LNCAP (cell line): ENCODE results near the gene PROKR2.

Experiments used
- CTCF ChIP-seq: fragments of 450-650 bp; IDR thresholded peaks from 2 replicates; pipeline ENCODE4 v1.5.1; 2017; ENCODE audit warnings: mild to moderate bottlenecking

Gene PROKR2

DNA sequence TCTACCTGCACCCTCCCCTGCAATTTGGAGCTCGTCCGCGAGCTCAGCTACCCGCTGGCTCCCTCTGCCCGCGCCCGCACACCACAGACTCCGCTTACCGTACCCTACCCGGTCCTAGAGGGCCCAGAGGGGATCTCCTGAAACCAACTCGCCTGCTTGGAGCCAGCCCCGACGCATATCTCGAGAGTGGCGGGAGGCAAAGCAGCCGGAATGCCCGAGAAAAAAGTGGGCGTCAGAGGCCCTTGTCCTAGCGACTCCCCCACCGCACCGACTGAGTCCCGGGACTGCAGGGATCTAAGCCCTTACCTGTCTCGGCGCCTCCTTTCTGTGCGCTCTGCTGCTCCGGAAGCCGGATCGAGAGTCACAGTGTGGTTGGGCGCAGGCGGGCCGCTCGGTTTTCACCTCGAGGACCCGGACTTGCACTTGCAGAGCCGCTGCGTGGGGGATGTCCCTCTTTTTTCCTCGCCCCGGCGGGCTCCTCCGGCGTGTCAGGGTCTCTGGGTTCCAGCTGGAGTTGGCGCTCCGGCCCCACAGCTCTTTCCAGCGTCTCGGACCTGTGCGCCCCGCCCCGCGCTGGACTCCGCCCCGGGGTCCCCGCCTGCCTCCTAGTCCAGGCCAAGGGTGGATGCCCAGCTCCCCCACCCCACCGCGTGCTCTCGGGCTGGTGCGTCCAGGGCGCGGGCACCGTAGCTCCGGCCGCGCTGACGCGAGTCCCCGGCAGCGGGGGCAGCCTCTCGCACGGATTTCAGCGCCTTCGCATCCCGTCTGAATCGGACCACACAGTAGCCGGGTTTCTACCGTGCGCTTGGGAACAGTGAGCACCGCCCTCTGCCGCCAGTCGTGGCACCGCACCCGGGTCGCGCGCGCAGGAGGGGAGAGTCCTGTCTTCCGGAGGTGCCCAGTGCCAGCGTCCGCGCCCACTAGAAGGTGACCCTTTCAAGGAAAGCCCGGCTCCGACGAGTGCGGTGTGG, at the start of gene PROKR2:
TSS of gene PROKR2 (minus strand) at position 767 of the 971 bp plus-strand sequence. CDS start 2,585 bp downstream, outside the sequence.
- TF ChIP-seq CTCF: no peak

GRCh38 chr20:5364997-5365597, 48.3 kb upstream of the PROKR2 start:
- no peak for TF ChIP-seq CTCF

DNA sequence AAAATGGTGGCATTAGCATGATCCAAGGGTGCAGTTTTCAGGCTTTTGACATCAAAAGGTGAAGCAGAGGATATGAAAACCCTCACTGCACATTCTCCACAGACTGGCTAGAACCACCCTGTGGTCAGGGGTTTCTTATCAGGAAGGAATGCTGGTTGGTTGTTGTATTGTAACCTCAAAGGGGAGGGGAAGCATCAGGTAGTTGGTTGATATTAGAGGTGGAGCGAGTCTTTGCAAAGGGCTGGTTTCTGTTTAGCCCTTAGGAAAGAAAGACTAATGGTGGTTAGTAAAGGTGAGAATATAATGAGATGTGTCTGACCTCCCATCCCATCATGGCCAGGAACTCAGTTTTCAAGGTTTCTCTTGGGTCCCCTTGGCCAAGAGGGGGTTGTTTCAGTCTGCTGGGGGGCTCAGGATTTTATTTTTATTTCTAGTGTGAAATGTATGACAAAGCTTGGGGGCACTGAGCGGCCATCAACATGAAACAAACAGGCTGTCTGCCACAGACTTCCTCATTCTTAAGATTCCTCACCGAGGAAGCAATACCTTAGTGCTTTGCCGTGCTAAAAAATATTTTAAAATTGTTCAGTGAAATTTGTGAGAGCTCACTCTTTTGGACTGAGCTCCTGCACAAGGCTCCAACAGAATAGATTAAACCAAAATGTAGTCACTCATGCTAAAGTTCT, 47.5 kb upstream of the PROKR2 start:
- no peak for TF ChIP-seq CTCF

- TF ChIP-seq CTCF: no peak
Observed at GRCh38 chr20:5362771-5363170, 46.0 kb upstream of the PROKR2 start.

- TF ChIP-seq CTCF: no peak
Observed at GRCh38 chr20:5361176-5361575, 44.4 kb upstream of the PROKR2 start.

- no peak for TF ChIP-seq CTCF
Observed at GRCh38 chr20:5357946-5358345, 41.2 kb upstream of the PROKR2 start.

- no peak for TF ChIP-seq CTCF
Observed at GRCh38 chr20:5356941-5357340, 40.2 kb upstream of the PROKR2 start.
